GM18502 (cell line): ENCODE data around the gene ZNF775.

ENCODE experiments used
- ATAC-seq: cut with Tn5 transposase; IDR thresholded peaks from one replicate; pipeline ENCODE4 v1.9.1; 2021; ENCODE audit warnings: mild to moderate bottlenecking; ENCODE audit not compliant: unreplicated experiment, poor library complexity

Gene ZNF775

GRCh38 chr7:150432915-150433892, 54.1 kb downstream of the ZNF775 start:
- peak; percentile 29 for ATAC-seq

- ATAC-seq = no peak
Observed at GRCh38 chr7:150434240-150434639, 55.1 kb downstream of the ZNF775 start.

GRCh38 chr7:150435047-150435389, 55.9 kb downstream of the ZNF775 start:
- peak; percentile 4 for ATAC-seq

- ATAC-seq = peak; percentile 89
Observed at GRCh38 chr7:150435390-150436073, 56.4 kb downstream of the ZNF775 start.

- no peak for ATAC-seq
Observed at GRCh38 chr7:150439967-150440366, 60.8 kb downstream of the ZNF775 start.

GRCh38 chr7:150441524-150441923, 62.4 kb downstream of the ZNF775 start:
- ATAC-seq = no peak

- no peak for ATAC-seq
Observed at GRCh38 chr7:150442811-150443210, 63.7 kb downstream of the ZNF775 start.

- ATAC-seq = no peak
Observed at GRCh38 chr7:150443793-150444540, 64.8 kb downstream of the ZNF775 start.

- no peak for ATAC-seq
Observed at GRCh38 chr7:150444674-150445365, 65.7 kb downstream of the ZNF775 start.

- ATAC-seq = no peak
Observed at GRCh38 chr7:150446288-150446938, 67.3 kb downstream of the ZNF775 start.
